Measurements from ENCODE around the gene XAGE1B. TPM values are rescaled to one million over a fixed set of nuclear protein-coding genes. Genes with fewer than 3 reads are reported as not detected.
"Not testable (repeated sequence)": the region's sequence is repeated elsewhere in the genome, so short reads cannot be mapped to it uniquely, and the experiment has no call there.

The XAGE1B gene, protein sequence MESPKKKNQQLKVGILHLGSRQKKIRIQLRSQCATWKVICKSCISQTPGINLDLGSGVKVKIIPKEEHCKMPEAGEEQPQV
- total RNA-seq: not detected in 3 replicates

DNA sequence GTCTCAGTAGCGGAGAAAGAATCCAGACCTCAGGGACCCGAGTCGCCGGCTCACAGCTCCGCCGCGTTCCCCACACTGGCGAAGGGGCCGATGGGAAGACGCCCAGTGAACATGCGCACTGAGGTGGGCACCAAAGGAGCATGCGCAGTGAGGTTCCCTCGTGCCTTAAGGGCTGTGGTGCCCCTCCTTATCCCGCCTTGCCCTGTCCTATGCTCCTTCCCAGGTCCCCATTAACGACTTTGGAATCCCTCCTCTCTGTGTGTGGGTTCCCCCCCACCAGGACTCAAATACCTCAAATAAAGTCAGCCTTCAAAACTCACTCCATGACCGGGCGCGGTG, at the start of gene XAGE1B:
XAGE1B (minus strand) TSS at position 77 of the 339 bp plus-strand sequence. CDS start 1,536 bp downstream, outside the sequence.
- not testable (repeated sequence) for H3K4me1 Mint-ChIP-seq; H3K27me3 Mint-ChIP-seq (ENCODE audit: low read depth); H3K36me3 Mint-ChIP-seq; H3K9me3 Mint-ChIP-seq; DNase-seq (ENCODE audit: low spot score in 2 of 2, unreplicated experiment in 2 of 2); H3K27ac Mint-ChIP-seq; H3K4me3 Mint-ChIP-seq

DNA sequence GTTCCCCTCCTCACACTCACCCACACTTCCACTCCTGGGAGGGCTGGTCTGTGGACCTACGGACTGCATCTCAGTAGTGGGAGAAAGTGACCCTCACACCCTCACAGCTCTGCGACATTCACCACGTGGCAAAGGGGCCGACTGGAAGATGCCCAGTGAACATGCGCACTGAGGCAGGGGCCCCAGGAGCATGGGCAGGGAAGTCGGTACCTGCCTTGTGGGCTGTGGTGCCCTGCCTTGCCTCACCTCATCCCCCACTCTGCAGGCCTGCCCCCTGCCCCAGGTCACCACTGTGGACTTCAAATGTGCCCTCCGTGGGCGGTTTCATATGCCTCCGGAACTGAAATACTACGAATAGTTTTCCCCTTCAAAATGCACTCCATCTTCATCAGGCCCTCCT, 46.2 kb upstream of the XAGE1B start:
- no peak overlapping the region for H3K27ac Mint-ChIP-seq
- H3K36me3 Mint-ChIP-seq: no peaks in the 10 kb centered on the region
- peaks cover 27% of the 10 kb centered on the region for H3K9me3 Mint-ChIP-seq
- TF ChIP-seq, protein P1, sequence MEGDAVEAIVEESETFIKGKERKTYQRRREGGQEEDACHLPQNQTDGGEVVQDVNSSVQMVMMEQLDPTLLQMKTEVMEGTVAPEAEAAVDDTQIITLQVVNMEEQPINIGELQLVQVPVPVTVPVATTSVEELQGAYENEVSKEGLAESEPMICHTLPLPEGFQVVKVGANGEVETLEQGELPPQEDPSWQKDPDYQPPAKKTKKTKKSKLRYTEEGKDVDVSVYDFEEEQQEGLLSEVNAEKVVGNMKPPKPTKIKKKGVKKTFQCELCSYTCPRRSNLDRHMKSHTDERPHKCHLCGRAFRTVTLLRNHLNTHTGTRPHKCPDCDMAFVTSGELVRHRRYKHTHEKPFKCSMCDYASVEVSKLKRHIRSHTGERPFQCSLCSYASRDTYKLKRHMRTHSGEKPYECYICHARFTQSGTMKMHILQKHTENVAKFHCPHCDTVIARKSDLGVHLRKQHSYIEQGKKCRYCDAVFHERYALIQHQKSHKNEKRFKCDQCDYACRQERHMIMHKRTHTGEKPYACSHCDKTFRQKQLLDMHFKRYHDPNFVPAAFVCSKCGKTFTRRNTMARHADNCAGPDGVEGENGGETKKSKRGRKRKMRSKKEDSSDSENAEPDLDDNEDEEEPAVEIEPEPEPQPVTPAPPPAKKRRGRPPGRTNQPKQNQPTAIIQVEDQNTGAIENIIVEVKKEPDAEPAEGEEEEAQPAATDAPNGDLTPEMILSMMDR (IDR thresholded peaks at IDR 0.05; ENCODE audit: unreplicated experiment): no peak
- DNase-seq (ENCODE audit: low spot score in 2 of 2, unreplicated experiment in 2 of 2): no peak
- H3K4me1 Mint-ChIP-seq: peaks cover 6% of the 10 kb centered on the region
- no peak overlapping the region for H3K4me3 Mint-ChIP-seq
- H3K27me3 Mint-ChIP-seq (ENCODE audit: low read depth): no peaks in the 10 kb centered on the region

DNA sequence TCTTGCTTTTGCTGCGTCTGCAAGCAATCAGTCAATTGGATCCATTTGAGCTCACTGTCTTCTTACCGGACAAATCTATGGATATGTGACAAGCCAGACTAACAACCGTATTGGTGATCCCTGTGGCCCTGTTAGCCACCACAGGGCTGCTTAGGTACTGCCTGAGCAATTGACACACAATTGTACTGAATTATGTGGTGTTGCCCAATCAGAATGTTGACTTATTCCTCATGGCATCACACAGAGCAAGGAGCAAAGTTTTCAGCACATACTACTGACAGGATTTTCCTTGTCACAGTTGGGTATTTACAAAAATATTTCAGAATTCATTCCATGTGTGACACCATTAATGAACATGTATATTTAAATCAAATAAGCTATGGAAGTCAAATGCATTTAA, 41.3 kb upstream of the XAGE1B start:
- peaks cover 7% of the 10 kb centered on the region for H3K9me3 Mint-ChIP-seq
- no peak for DNase-seq (ENCODE audit: low spot score in 2 of 2, unreplicated experiment in 2 of 2)
- TF ChIP-seq, protein P1 (IDR thresholded peaks at IDR 0.05; ENCODE audit: unreplicated experiment): no peak
- no peaks in the 10 kb centered on the region for H3K36me3 Mint-ChIP-seq
- H3K27me3 Mint-ChIP-seq (ENCODE audit: low read depth): peaks cover 12% of the 10 kb centered on the region
- H3K4me1 Mint-ChIP-seq: no peaks in the 10 kb centered on the region
- H3K4me3 Mint-ChIP-seq: no peak overlapping the region
- no peak overlapping the region for H3K27ac Mint-ChIP-seq

DNA sequence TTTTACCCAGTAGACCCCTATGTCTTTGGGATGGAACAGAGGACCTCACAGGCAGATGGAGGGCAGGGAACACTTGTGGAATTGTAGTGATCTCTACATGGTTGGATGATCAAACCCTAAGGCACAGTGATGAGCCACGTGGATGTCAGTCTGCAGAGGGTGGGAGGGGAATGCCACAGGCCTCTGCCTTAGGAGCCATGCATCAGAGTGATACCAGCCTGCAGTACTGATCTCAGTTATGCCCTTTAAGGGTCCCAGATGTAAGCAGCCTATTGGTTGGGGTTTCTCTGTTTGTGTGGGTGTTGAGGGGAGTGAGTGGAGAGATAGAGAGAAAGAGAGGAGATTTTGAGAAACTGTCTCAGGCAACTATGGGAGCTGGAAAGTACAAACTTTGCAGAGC, 39.9 kb upstream of the XAGE1B start:
- Mint-ChIP-seq H3K27ac (no peak overlapping the region), H3K4me1 (no peaks in the 10 kb centered on the region), H3K36me3 (no peaks in the 10 kb centered on the region), H3K9me3 (peaks cover 12% of the 10 kb centered on the region), H3K4me3 (no peak overlapping the region), H3K27me3 (ENCODE audit: low read depth) (peaks cover 18% of the 10 kb centered on the region)
- DNase-seq (ENCODE audit: low spot score in 2 of 2, unreplicated experiment in 2 of 2): no peak
- TF ChIP-seq, protein P1 (IDR thresholded peaks at IDR 0.05; ENCODE audit: unreplicated experiment): no peak

DNA sequence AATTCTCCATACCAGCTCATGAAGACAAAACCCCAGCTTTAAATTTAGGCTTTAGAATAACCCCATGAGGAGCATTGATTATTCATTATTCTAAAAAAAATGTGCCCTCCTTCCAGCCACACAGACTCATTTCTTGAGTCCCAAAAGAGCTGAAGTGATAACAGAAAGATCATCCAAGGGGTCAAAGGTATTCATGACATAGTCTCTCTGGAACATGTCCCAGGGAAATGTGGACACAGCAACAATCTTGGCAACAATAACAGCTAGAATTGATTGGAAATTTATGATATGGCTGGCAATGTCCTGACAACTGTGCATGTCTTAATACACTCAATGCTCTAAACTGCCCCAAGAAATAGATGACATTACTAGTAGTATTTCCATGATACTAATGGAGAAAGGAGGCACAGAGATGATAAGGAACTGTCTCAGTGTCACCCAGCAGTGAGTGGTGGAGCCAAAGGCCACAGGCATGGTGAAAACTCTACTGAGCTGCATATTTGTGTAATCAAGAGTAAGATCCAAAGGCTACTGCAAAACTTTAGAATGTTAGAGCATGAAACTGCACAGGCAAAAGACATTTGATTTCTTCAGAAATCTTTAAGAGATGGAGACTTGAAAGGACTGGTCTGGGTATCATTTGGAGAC, 37.3 kb upstream of the XAGE1B start:
- H3K36me3 Mint-ChIP-seq: no peaks in the 10 kb centered on the region
- DNase-seq (ENCODE audit: low spot score in 2 of 2, unreplicated experiment in 2 of 2): no peak
- H3K27ac Mint-ChIP-seq: no peak overlapping the region
- TF ChIP-seq, protein P1 (IDR thresholded peaks at IDR 0.05; ENCODE audit: unreplicated experiment): no peak
- H3K4me1 Mint-ChIP-seq: no peaks in the 10 kb centered on the region
- no peak overlapping the region for H3K4me3 Mint-ChIP-seq
- peaks cover 22% of the 10 kb centered on the region for H3K27me3 Mint-ChIP-seq (ENCODE audit: low read depth)
- H3K9me3 Mint-ChIP-seq: peaks cover 9% of the 10 kb centered on the region

DNA sequence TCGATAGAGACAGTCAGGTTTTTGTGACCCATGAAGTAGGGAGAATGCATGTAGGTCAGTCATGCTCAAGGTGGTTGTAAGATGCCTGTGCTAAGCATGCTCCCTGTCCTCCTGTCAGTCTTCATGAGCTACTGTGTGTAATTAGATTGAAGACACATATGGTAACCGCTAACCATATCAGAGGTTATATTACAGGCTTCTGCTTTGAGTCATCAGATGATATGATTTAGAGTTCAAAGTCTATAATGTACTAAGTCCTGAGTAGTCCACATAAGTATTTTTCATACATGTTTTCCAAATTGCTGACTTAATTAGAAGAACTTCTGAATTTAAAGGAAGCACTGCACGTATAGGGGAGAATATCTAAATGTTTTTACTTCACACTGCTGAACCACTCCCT, 31.9 kb upstream of the XAGE1B start:
- H3K4me1 Mint-ChIP-seq; H3K36me3 Mint-ChIP-seq; H3K4me3 Mint-ChIP-seq; H3K27ac Mint-ChIP-seq; DNase-seq (ENCODE audit: low spot score in 2 of 2, unreplicated experiment in 2 of 2); H3K27me3 Mint-ChIP-seq (ENCODE audit: low read depth): not testable (repeated sequence)
- peaks cover 11% of the 10 kb centered on the region for H3K9me3 Mint-ChIP-seq

All from mesothelial cell of epicardium (in vitro differentiated cells).